ENCODE measurements around the gene PLCD1.
A peak's percentile ranks its signal among the peaks of the same experiment; 100 is the strongest.
"Not testable (repeated sequence)": the region's sequence is repeated elsewhere in the genome, so short reads cannot be mapped to it uniquely, and the experiment has no call there.

Gene PLCD1

DNA sequence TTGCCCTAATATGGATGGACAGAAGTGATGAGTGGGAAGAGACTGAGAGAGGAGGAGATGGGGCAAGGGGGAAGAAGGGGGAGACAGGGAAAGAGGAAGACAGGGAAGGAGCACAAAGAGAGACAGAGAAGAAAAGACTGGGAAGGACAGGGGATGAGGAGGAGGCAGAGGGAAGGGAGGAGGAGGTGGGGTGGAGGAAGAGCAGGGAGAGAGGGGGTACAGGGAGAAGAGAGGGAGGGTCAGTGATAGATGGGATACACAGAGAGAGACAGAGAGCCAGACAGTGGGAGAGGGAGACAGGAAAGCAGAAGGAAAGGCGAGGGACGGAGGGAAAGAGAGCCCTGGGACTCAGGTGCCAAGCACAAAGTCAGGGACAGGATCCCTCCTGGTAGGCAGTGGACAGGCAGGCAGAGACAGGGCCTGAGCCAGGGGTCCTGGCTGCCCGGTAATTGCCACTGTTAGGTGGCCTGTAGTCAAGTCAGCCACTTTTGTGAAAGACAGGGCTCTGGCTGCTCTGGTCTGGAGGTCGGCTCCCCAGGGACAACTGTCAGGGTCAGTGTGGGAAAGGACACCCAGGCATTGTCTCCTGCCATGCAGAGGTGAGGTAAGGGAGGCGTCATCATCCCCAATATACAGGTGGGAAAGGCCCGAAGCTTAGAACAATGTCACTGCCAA lies 29.1 kb downstream of the PLCD1 start:
- no peak for DNase-seq (ENCODE audit: low read depth)

DNA sequence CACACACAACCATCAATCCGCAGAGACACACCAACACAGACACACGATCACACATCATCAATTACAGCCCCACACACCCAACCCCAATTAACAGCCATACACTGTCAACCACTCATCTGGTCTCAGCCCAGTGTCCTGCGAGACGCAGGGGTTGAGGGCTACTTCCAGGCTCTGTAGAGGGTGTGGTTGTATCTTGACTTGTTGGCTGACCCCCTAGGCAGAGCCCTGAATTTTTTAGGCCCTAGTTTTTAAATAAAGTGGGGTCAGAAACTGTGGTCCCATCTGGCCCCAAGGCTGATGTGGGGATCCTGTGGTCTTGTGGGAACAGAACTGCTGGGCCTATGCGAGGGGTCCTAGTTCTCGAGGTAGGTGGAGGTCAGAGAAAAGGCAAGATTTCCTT lies 29.6 kb downstream of the PLCD1 start:
- DNase-seq (ENCODE audit: low read depth): no peak

GRCh38 chr3:37997791-37998370 lies 31.6 kb downstream of the PLCD1 start:
- no peak for DNase-seq (ENCODE audit: low read depth)

- no peak for DNase-seq (ENCODE audit: low read depth)
Measured at GRCh38 chr3:37997342-37997741, 32.1 kb downstream of the PLCD1 start.

DNA sequence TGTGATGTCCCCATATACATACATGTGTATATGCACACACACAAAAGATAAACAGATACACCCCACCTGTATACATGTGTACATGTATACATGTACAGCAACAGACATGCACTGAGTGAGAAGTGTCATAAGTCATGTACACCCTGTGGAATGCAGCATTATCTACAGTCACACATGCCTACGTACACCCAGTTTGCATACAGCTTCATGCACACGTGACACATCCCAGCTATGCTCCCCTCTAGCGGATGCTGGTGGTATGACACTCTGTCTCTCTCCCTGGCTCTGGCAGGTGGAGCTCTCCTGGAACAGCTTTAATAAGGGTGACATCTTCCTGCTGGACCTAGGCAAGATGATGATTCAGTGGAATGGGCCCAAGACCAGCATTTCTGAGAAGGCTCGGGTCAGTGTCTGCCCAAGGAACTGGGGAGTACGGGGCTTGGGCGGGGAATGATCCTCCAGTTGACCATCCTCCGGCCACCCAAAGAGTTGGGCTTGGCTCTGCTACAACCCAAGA lies 32.6 kb downstream of the PLCD1 start:
- peak; percentile 76 for DNase-seq (ENCODE audit: low read depth)

DNA sequence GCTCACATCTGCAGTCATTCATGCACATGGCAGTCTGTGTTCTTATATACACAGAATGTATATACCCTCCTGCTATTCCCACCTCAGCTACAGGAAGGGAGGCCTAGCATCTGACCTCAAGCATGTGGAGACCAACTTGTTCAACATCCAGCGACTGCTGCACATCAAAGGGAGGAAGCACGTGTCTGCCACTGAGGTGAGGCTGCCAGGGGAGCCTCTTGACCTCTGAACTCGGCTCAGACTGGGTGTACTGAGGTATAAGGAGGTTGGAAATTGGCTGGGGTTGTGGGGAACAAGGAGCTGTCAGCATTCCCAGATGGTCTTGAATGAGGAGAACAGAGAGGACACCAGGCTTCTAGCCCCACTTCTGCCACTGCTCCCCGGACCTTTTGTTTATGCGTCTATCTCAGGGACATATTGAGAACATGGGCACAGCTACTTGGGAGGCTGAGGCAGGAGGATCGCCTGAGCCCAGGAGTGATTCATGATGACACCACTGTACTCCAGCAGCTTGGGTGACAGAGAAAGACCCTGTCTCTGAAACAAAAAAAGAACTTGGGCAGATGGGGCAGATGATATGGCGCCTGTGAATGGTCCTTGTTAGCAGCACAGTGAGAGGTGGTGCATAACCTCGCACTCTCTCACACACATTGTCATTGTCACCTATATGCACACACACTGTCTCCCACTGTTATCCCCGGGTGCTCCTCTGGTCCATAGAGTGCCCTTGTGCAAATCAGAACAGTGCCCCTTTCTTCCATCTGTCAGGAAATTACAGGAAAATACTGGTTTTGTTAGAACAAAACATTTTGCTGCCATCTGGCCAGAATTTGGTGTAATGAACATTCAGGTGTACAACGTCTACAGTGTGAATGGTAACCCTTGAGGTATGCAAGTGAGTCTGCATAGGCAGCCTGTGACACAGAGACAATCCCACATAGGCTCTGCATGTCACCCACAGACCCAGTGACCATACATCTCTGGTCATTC lies 33.5 kb downstream of the PLCD1 start:
- DNase-seq (ENCODE audit: low read depth): no peak

DNA sequence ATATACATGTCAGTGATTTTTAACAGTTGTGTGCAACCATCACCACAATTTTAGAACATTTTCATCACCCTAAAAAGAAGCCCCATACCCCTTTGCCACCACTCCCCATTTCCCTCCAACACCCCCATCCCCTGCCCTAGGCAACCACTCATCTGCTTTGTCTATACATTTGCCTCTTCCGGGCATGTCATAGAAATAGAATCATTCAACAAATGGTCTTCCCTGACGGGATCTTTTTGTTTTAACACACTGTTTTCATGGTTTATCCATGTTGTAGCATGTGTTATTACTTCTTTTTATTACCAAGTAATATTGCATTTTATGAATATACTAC lies 34.8 kb downstream of the PLCD1 start:
- no peak for DNase-seq (ENCODE audit: low read depth)

- DNase-seq (ENCODE audit: low read depth): peak; percentile 38
Measured at GRCh38 chr3:37993820-37994638, 35.4 kb downstream of the PLCD1 start.

DNA sequence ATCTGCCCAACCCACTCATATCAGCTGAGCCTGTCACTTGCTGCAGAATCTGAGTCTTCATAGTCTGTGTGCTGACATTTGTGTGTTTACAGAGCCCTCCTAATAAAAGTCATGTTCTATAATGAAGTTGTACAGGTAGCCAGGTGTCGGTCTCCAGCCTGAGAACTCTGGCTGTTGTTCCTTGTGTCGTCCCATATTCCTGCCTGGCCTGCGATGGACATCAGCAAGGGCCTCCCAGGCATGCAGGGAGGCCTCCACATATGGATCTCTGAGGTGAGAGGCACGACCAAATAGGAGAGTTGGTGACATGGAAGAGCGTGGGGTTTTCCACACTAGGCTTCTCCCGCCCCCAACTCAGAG lies 36.0 kb downstream of the PLCD1 start:
- DNase-seq (ENCODE audit: low read depth): no peak

DNA sequence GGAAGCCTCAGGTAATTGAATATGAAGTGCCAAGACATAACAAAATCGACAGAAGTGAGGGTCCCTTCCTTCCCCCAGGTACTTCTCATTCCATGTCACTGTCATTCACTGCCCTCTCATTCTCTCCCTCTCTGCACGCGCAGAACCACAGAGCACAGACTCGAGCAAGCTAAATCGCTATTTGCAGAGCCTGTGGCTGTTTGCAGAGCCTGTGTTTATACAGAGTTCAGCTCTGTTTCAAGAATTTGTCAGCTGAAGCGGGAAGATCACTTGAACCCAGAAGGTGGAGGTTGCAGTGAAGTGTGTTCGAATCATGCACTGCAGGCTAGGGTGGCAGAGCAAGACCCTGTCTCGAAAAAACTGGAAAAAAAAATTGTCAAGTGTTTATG lies 36.4 kb downstream of the PLCD1 start:
- no peak for DNase-seq (ENCODE audit: low read depth)

- DNase-seq (ENCODE audit: low read depth): no peak
Measured at GRCh38 chr3:37992271-37993066, 37.0 kb downstream of the PLCD1 start.

DNA sequence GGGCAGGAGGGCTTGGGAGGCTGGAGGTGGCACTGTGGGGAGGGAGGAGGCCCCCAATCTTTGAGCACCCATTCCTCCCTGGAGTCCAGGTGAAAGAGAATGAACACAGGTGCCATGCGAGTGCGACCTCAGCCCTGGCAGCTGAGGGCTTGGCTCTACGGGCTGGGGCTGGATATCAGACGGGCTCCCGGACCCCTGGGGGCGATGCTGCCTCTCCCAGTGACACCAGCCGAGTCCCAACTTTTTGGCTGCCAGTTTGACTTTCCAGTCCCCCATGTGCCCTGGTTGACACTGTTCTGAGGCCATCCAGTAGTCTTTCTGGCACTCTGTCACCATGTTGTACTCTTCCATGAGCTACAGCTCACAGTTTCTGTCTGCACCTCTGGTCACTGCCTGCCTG lies 37.6 kb downstream of the PLCD1 start:
- DNase-seq (ENCODE audit: low read depth): no peak

- DNase-seq (ENCODE audit: low read depth): no peak
Measured at GRCh38 chr3:37991109-37991508, 38.3 kb downstream of the PLCD1 start.

GRCh38 chr3:37990527-37990926 lies 38.9 kb downstream of the PLCD1 start, which contains the start of gene VILL:
VILL (plus strand) TSS chr3:37990786; CDS start chr3:37993673, 2,887 bp downstream.
- no peak for DNase-seq (ENCODE audit: low read depth)

DNA sequence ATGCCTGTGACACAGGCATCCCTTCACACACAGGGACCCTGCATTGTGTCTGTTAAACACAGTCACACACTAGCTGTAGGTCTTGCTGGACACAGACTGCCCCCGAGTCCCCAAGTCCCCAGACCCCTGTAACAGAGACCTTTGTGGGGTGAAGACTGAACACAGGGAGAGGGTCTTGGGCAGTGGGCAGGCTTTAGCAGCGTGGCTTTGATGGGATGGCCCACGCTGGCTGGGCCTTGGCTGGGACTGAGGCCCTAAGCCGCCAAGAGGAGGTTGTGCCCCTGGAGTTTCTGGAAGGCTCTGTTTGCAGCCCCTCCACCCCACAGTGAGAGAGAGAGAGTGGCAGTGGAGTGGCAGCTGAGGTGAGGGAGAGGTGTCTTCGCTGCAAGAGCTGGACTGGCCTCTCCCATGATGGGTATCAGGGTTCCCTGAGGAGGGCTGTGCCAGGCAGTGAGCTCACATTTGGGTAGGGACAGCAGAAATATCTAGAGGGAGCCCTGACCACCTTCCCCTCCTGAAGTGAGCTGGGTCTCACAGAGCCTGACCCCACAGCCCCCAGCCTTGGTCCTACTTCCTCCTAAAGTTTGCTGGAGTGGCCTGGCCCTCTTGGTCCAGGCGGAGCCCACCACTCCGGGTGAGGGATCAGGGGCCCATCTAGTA lies 39.5 kb downstream of the PLCD1 start:
- no peak for DNase-seq (ENCODE audit: low read depth)

DNA sequence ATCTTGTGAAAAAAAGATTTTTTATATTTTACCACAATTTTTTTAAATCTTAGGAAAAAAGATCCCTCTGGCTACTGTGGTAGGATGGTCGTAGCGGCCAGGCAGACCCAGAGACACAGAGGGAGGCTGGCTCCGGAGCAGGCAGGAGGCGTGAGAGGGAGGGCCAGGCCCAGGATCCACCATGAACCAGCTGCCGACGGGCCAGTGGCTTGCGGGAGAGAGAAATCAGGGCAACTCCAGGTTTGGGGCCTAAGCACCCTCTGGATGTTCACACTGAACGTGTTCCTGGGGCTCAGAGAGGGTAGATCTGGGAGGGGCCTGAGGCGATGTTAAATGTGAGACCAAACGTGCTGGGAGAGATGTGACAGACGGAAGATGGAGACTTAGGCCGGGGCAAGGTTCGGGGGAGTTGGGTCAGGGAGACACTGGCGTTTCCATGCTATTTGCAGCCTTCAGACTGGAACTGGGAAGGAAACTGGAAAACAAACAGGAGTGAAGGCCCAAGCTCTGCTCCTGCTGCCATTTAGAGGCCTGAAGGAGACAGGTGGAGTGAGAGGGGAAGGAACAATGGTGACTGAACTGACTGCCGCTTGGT lies 40.4 kb downstream of the PLCD1 start:
- no peak for DNase-seq (ENCODE audit: low read depth)

DNA sequence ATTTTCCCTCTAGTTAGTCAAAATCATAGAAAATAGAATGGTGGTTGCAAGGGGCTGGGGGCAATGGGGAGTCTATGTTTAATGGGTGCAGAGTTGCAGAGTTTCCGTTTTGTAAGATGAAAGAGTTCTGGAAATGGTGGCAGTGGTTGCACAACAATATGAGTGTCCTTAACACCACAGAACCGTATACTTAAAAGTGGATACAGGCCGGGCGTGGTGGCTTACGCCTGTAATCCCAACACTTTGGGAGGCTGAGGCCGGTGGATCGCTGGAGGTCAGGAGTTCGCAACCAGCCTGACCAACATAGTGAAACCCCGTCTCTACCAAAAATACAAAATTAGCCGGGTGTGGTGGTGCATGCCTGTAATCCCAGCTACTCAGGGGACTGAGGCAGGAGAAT lies 41.1 kb downstream of the PLCD1 start:
- DNase-seq (ENCODE audit: low read depth): not testable (repeated sequence)

DNA sequence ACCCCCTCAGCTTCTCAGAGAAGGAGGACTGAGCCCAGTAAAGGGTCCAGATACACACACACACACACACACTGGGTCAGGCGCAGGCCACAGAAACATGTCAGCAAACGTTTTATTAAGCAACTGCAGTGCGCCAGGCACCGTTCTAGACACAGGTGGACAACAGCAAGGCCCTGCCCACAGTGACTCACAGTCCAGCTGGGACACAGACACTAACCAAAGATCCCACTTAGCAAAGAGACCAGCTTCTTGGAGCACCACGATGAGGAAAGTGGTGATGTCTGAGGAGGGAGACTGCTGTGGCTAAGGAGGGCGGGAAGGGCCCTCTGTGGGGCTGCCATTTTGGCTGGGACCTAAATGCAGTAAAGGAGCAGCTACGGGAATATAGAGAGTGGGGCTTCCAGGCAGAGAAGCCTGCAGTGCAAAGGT lies 41.7 kb downstream of the PLCD1 start:
- DNase-seq (ENCODE audit: low read depth): no peak

DNA sequence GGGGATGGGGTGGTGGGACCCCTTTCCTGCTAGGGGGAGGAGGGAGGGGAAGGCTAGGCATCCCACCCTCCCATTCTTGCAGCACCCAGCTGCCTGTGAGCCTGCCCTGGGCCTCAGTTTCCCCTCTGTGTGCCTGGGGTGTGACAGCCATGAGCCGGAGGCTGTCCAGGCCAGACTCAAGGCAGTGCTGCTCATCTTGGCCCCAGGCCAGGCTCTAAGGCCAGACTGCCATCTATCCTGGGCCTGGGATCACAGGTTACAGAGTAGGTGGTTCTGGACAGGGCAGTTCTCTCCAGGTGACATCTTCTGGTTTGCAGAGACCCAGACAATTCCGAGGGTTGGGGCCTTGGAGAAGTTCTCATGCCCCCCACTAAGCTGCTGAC lies 42.1 kb downstream of the PLCD1 start:
- no peak for DNase-seq (ENCODE audit: low read depth)

Measured in stimulated activated CD4-positive, alpha-beta T cell treated with anti-CD3 and anti-CD28 coated beads, Interleukin-2, amount 100 ng/mL, for 4 hours (primary cell).